OCI-LY7 (cell line): ENCODE data around the gene AUTS2.

Experiments used
- EZH2phosphoT487 ChIP-seq: fragments of 200-600 bp; sonication (generic); IDR thresholded peaks from 2 replicates; pipeline ENCODE4 v1.6.1; 2018; ENCODE audit warnings: low read depth, borderline replicate concordance, mild to moderate bottlenecking, mixed run types, antibody characterized with exemption, low read length, moderate library complexity, mixed read lengths
- TF ChIP-seq, protein P1 (sequence below): fragments of 200-600 bp; sonication (generic); conservative IDR thresholded peaks from 2 replicates; pipeline ENCODE4 v1.5.1; 2014; ENCODE audit warnings: mild to moderate bottlenecking, antibody characterized with exemption, low read length, moderate library complexity, mixed read lengths

DNA sequence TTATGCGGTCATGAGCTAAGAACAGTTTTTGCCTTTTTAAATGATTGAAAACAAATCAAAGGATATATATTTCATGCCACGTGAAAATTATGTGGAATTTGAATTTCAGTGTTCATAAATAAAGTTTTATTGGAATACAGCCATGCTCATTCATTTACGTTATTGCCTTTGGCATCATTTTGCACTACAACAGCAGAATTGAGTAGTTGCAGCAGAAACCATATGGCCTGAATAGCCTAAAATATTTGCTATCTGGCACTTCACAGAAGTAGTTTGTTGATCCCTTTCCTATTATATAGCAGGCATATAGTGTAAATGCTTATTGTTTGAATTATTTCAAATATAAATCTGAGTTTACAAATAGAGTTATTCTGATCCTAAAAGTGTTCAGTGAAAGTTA is 59.7 kb downstream of the AUTS2 start:
- no peak for TF ChIP-seq EZH2phosphoT487
- TF ChIP-seq, protein P1, sequence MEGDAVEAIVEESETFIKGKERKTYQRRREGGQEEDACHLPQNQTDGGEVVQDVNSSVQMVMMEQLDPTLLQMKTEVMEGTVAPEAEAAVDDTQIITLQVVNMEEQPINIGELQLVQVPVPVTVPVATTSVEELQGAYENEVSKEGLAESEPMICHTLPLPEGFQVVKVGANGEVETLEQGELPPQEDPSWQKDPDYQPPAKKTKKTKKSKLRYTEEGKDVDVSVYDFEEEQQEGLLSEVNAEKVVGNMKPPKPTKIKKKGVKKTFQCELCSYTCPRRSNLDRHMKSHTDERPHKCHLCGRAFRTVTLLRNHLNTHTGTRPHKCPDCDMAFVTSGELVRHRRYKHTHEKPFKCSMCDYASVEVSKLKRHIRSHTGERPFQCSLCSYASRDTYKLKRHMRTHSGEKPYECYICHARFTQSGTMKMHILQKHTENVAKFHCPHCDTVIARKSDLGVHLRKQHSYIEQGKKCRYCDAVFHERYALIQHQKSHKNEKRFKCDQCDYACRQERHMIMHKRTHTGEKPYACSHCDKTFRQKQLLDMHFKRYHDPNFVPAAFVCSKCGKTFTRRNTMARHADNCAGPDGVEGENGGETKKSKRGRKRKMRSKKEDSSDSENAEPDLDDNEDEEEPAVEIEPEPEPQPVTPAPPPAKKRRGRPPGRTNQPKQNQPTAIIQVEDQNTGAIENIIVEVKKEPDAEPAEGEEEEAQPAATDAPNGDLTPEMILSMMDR: no peak
